Colonic mucosa (tissue), 4 donors: ENCODE results near the gene ANKRD11. TPM values are rescaled to one million over a fixed set of nuclear protein-coding genes. Genes with fewer than 3 reads are reported as not detected.

Experiments used
- DNase-seq: peaks from one replicate; pipeline ENCODE4 v3.0.0-alpha.2; 2020
- H3K27ac ChIP-seq: fragments of 200-600 bp; one replicate; pipeline ENCODE4 v1.8.0; 2021
- H3K27me3 ChIP-seq: fragments of 200-600 bp; one replicate; pipeline ENCODE4 v1.8.0; 2021
- H3K36me3 ChIP-seq: fragments of 200-600 bp; one replicate; pipeline ENCODE4 v1.8.0; 2021
- H3K4me1 ChIP-seq: fragments of 200-600 bp; one replicate; pipeline ENCODE4 v1.8.0; 2021; ENCODE audit warnings: mild to moderate bottlenecking
- H3K4me3 ChIP-seq: fragments of 200-600 bp; one replicate; pipeline ENCODE4 v1.8.0; 2021
- H3K9ac ChIP-seq, 2 donors: one replicate each; pipeline ENCODE4 v1.7.0; 2013; ENCODE audit warnings: control low read depth in 2 of 2, low read depth in 2 of 2, low read length in 2 of 2
- H3K9me3 ChIP-seq: fragments of 200-600 bp; one replicate; pipeline ENCODE4 v1.8.0; 2021
- intact Hi-C: fragments of 100-400 bp; cut with DNase I; formaldehyde crosslinking; loops from one replicate; pipeline ENCODE4 v1.14.1; 2022
- total RNA-seq, 2 donors: library from RNA; stranded (reverse); fragmentation: NEBNext Ultra II Directional in 1 of 2; extraction: Animal tissue kit (Norgen Biotek cat#: 25700) in 1 of 2; gene quantifications; one replicate each; pipeline ENCODE4 v1.2.1, GENCODE V29; 2021
- TF ChIP-seq, protein P1 (sequence below): fragments of 200-600 bp; IDR thresholded peaks from one replicate; pipeline ENCODE4 v1.8.0; 2022; ENCODE audit warnings: antibody characterized with exemption, mild to moderate bottlenecking
- donor health status: healthy.
- donor health status: DM: no; HTN: no; CAD: no.
- donor health status: DM: no; HTN: no; CAD: no.

The ANKRD11 gene
- total RNA-seq, 2 donors from 2014 or later: 69.4 to 129 TPM

DNA sequence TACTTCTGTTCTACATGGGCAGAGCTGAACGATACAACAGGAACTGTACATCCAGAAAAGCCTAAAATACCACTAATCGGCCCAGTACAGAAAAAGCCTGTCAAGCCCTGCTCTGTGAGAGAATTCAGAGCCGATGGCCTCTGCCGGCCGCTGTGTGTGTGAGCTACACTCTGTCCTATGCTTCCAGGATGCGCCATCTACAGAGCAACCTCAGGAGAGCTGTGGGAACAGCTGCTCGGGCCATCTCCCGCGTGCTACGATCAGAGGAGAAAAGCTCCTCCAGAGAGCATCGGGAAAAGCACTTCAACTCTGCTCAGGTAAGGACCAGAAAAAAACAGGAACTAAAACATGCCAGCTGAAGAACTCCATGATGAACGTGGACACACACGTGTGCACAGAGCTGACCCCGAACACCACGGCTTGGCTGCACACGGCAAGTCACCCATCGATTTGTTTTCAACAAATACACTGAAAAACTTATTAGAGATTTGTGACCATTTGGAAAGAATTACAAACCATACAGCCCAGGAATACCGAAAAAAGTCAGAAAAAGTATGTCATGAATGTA is 115.9 kb downstream of the ANKRD11 start:
- intact Hi-C loops: no loop called here
- Histone ChIP-seq H3K36me3 (no peaks in the 10 kb centered on the region), H3K4me1 (no peaks in the 10 kb centered on the region), H3K9ac (no peak overlapping the region), H3K27me3 (no peaks in the 10 kb centered on the region), H3K9me3 (no peaks in the 10 kb centered on the region), H3K4me3 (no peak overlapping the region), H3K27ac (no peak overlapping the region)
- TF ChIP-seq, protein P1, sequence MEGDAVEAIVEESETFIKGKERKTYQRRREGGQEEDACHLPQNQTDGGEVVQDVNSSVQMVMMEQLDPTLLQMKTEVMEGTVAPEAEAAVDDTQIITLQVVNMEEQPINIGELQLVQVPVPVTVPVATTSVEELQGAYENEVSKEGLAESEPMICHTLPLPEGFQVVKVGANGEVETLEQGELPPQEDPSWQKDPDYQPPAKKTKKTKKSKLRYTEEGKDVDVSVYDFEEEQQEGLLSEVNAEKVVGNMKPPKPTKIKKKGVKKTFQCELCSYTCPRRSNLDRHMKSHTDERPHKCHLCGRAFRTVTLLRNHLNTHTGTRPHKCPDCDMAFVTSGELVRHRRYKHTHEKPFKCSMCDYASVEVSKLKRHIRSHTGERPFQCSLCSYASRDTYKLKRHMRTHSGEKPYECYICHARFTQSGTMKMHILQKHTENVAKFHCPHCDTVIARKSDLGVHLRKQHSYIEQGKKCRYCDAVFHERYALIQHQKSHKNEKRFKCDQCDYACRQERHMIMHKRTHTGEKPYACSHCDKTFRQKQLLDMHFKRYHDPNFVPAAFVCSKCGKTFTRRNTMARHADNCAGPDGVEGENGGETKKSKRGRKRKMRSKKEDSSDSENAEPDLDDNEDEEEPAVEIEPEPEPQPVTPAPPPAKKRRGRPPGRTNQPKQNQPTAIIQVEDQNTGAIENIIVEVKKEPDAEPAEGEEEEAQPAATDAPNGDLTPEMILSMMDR: no peak
- DNase-seq: no peak

DNA sequence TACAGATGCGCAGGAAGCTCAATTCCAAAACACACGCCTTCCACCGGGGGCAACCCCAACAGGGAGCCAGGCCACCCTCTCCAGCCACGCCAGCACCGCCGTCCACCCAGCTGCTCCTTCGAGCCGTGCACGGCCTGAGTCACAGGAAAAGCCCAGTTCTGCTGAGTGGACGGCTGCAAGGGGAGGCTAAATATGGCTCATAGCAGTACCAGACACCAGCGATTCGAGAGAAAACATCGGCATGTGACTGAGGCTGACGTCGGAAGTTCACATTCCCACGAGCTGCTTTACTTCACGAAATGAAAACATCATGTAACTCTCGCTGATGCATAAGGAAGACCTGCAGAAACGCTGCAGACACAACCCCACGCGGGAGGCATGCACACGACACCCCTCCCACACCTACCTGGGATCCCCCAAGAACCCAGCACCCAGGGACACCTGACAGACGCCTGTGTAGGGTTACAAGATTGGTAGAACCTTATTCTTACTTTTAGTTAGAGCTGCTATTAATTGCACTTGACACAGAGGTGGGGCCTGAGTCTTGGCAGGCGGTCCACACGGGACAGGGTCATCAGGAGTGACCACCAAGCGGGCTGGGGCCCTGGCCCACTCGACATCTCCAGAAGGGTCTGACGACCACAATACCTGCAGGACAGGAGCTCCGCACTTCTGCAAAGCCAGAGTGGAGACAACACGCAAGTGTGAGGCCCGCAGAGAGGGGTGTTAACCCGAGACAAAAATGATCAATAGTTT is 116.8 kb downstream of the ANKRD11 start:
- TF ChIP-seq, protein P1: no peak
- no peaks in the 10 kb centered on the region for H3K4me1 ChIP-seq
- DNase-seq: no peak
- no peak overlapping the region for H3K27ac ChIP-seq
- H3K9me3 ChIP-seq: no peaks in the 10 kb centered on the region
- intact Hi-C loops: no loop called here
- no peaks in the 10 kb centered on the region for H3K27me3 ChIP-seq
- H3K9ac ChIP-seq: no peak overlapping the region
- no peaks in the 10 kb centered on the region for H3K36me3 ChIP-seq
- no peak overlapping the region for H3K4me3 ChIP-seq

DNA sequence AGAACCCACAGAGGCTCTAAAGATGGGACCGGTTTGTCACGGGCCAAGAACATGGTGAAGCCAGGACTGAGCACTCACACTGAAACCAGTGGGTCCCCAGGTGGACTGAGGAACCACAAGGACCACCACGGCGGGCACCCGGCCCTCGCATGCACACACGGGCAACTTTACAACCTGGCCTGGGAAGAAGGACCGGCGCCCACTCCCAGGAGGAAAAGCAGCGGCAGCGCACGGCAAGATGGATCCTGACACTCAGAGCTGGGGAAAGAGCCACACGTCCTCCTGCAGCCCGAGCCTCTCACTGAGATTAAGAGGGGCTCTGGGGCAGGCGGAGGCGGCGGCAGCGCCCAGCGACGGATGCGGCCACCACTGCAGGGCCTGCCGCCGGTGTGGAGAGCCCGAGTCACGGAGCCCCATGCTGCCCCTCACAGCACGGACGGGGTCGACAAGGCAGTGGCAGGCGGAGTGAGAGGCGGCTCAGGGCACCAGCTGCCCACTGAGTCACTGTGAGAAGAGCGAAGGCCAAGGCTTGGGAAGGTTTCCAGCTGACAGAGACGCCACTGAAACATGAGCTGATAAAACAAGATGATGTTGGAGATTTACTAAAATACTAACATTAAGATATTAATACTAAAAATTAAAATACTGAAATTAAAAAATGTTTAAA is 118.3 kb downstream of the ANKRD11 start:
- TF ChIP-seq, protein P1: no peak
- H3K27me3 ChIP-seq: no peaks in the 10 kb centered on the region
- DNase-seq: no peak
- intact Hi-C loops: no loop called here
- no peaks in the 10 kb centered on the region for H3K4me1 ChIP-seq
- no peak overlapping the region for H3K27ac ChIP-seq
- H3K9me3 ChIP-seq: no peaks in the 10 kb centered on the region
- H3K9ac ChIP-seq: no peak overlapping the region
- H3K36me3 ChIP-seq: no peaks in the 10 kb centered on the region
- no peak overlapping the region for H3K4me3 ChIP-seq

DNA sequence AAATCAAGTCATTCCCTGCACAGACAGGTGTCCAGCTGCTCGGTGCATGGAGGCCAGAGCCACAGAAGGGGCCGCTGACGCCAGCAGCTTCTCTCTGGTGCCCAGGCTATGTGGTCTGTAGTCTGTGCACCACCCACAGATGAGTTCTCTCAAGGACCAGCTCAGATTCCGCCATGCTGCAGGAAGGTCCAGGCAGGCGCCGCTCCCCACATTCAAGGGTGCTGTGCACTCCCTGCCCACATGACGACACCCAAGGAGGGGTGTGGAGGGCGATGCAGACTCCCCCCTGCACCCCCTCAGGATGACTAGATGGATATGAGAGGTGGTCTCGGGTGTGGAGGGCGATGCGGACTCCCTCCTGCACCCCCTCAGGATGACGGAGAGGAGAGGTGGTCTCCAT is 119.0 kb downstream of the ANKRD11 start:
- Histone ChIP-seq H3K27me3 (no peaks in the 10 kb centered on the region), H3K9me3 (no peaks in the 10 kb centered on the region), H3K36me3 (no peaks in the 10 kb centered on the region), H3K4me1 (no peaks in the 10 kb centered on the region), H3K9ac (no peak overlapping the region), H3K4me3 (no peak overlapping the region), H3K27ac (no peak overlapping the region)
- TF ChIP-seq, protein P1: no peak
- intact Hi-C loops: no loop called here
- DNase-seq: no peak

DNA sequence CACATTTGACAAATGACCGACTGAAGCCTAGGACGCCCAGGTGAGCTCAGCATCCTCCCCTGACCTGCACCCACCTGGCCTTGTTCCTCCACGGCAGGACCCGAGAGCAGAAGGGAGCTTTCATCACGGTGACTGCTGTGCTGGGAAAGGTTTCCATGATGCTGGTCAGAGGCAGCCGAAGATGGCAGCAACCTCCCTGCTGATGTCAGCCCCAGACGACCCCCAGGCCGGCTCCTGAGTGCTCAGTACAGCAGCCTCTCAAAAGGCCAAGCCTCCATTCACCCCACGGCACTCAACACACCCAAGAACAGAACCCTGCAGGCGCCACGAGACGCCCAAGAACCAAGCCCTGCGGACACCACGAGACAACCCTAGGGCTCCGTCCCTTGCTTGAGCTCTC is 119.8 kb downstream of the ANKRD11 start:
- H3K4me1 ChIP-seq: no peaks in the 10 kb centered on the region
- intact Hi-C loops: no loop called here
- H3K27ac ChIP-seq: no peak overlapping the region

More for the DNA sequence above, 119.8 kb downstream of the ANKRD11 start:
- DNase-seq: no peak
- Histone ChIP-seq H3K36me3 (no peaks in the 10 kb centered on the region), H3K4me3 (no peak overlapping the region), H3K9me3 (no peaks in the 10 kb centered on the region), H3K27me3 (no peaks in the 10 kb centered on the region), H3K9ac (no peak overlapping the region)
- TF ChIP-seq, protein P1: no peak
